Hindlimb muscle (tissue), 1 donor: ENCODE measurements around the gene NEK1. TPM values are rescaled to one million over a fixed set of nuclear protein-coding genes. Genes with fewer than 3 reads are reported as not detected.
A peak's percentile ranks its signal among the peaks of the same experiment; 100 is the strongest.

Experiments used
- DNase-seq: peaks from one replicate; pipeline ENCODE4 v3.0.0-alpha.2; 2013
- polyA plus RNA-seq: library from polyadenylated mRNA; unstranded; fragments of 120-200 nt; gene quantifications from one replicate; pipeline ENCODE4 v1.2.1, GENCODE V29; 2013; ENCODE audit not compliant: insufficient read length

Gene NEK1
- polyA plus RNA-seq, 1 donor = 9.3 TPM

DNA sequence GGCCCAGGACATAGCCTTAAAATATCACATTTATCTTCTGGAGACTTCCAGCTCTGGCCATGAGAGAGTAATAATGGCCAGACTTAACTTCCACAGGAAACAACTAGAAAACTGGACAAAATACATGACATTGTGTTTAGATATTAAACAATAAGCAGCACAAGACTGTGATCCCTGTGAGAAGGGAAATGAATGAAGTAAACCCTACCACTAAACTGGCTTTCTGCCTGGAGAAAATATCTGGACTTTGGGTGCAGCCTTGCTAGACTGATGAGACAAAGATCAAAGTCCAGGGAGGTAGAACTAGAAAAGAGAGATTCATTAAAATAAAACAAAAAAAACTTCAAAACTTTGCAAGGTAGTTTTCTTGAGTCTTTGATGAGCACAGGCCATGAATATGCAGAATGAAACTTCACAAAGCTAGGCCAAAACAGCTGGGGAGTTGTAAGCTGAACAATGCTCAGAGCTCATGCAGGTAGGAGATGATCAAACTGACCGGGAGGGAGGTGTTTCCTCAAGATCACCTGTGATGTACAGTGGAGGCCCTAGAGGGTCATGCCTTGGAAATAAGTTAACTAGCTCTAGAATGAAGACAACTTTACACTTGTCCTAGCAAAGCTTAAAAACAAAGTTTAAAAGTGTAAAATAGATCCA, 194.6 kb downstream of the NEK1 start:
- no peak for DNase-seq

DNA sequence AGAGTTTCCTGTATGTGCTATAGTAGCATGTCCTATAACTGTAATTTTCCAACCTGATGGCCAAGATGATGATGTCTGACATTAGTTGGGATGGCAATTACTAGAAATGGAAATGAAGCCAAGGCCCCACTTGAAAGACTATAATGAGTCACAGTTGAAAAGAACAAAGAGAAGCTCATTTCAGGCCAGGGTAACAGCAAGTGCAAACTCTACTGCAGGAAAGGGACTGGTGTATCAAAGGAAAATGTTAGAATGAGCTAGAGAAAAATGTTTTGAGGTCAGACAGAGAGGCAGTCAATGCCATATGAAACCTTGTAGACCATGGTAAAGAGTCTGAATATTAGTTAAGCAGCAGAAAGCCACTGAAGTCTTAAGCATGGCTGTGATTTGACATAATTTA, 195.4 kb downstream of the NEK1 start:
- DNase-seq = no peak

DNA sequence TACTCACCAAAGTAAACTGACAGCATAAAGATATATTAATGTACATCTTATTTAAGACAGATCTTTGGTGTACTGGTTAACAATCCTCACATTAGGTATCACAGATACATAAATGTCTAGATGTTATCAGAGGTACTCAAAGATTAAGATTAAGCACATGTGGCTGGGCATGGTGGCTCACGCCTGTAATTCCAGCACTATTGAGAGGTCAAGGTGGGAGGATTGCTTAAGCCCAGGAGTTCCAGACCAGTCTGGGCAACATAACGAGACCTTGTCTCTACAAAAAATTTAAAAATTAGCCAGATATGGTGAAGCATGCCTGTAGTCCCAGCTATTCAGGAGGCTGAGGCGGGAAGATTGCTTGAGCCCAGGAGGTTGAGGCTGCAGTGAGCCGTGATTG, 195.9 kb downstream of the NEK1 start:
- DNase-seq = no peak

DNA sequence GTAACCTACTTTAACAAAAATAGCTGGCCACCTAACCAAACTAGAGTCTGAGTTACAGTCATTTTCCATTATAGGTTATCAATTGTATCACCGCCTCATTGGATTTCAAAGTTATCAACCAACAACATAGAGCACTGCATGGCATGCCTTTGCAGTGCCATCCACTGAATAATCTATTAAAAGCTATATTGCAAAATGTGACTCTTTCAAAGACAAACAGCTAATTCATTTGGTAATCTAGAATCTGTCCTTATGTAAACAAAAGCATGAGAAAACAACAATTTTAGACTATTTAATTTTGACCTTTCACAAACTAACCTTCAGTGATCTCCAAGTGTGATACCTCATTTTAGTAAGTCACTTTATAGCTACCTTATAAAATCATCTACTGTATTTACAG, 197.5 kb downstream of the NEK1 start:
- no peak for DNase-seq

DNA sequence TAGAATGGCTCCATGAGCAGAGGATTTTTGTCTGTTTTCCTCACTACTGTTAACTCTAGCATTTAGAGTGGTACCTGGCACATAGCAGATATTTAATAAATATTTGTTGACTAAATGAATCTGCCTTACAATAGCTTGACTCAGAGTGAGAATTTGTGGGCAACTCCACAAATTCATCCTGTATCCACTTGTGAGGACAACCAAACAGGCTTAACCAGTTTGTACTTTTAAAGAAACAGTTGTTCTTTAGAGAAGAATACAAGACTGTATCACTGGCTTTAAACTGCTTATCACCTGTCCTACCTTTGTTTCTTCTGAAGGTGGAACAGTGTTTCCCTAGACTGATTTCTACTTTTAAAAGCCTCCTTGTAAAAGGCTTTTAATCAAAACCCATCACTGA, 200.3 kb downstream of the NEK1 start:
- DNase-seq = no peak

DNA sequence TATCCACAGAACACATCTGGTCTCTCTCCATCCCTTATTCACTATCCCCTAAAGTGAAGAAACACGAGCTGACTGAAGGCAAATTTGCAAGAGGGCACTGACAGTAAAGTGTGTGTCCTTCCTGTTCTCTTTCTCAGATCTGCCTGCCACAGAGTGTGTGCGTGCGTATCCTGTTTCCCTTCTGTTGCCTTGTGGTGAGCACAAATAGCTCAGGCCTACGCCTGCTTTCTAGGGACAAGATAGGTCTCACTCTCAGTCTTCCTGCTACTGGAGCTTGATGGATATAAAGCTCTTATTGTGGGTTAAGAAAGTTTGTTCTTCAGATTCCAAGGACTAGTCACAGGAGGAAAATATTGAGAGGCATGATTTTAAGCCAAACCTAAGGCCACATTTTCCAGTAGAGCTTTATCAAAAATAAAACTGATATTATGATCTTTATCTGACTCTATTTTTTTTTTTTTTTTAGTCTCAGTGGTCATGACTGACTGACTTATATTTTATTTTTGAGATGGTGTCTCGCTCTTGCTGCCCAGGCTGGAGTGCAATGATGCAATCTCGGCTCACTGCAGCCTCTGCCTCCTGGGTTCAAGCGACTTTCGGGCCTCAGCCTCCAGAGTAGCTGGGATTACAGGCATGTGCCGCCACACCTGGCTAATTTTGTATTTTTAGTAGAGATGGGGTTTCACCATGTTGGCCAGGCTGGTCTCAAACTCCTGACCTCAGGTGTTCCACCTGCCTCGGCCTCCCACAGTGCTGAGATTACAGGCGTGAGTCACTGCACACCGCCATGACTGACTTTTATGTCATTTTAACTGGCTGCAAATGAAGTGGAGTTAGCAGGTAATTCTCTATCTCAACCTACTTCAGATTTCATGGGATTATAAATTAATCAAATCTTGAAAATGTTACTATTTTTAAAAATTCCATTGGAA, 201.3 kb downstream of the NEK1 start:
- peak; percentile 56 for DNase-seq

DNA sequence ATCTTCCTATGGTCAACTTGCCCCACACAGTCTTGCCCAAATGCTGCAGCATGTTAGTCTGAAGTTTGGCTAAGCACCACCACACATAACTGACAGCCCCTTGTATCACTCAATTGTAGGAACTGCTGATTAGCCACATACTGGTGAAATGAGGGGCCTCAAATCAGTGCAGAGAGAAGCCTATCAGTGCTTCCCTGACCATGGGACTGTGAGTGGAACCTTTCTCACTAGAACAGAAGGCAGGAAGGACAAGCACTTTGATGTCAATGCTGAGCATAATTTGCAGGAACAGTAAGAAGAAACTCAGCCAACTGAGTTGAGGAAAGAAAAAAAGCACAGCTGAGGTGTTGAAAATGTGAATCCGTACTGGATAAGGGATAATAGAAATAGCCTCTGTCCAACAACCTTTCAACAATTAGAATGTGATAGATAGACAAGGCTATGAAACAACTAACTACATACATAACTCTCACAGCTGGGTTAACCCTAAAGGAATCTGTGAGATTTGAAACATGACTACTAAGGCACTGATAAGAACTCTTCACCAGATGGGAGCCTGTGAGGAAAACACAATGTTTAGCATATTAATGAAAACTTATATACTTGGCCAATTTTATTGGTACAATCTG, 205.1 kb downstream of the NEK1 start:
- no peak for DNase-seq

DNA sequence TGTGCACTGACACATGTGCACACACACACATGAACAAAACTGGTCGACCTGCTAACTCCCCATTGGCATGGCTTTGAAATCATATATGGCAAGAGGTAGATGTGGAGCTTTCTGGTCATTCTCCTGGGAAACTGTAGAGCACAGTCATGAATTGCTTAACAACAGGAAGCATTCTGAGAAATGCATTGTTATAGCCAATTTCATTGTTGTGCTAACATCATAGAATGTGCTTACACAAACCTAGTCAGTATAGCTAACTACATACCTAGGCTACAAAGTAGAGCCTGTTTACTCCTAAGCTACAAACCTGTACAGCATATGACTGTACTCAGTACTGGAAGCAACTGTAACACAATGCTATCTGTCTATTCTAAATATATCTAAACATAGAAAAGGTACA, 207.4 kb downstream of the NEK1 start:
- DNase-seq = no peak

DNA sequence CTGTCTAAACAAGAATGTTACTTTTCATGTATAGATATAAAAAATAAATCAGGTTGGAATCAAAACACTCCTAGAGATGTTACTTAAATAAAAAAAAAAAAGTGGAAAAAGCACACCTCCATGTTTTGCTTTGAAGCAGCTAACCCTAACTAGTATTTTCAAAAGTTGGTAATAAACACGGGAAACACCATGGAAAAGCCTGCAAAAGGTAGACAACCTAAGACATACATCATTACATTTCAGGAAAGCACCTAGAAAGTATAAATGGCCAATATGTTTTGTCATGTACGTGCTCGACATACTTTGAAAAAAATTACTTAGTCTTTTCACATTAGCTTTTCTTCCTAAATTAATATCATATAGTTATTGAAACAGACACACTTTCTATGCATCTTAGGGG, 211.6 kb downstream of the NEK1 start:
- DNase-seq = no peak

DNA sequence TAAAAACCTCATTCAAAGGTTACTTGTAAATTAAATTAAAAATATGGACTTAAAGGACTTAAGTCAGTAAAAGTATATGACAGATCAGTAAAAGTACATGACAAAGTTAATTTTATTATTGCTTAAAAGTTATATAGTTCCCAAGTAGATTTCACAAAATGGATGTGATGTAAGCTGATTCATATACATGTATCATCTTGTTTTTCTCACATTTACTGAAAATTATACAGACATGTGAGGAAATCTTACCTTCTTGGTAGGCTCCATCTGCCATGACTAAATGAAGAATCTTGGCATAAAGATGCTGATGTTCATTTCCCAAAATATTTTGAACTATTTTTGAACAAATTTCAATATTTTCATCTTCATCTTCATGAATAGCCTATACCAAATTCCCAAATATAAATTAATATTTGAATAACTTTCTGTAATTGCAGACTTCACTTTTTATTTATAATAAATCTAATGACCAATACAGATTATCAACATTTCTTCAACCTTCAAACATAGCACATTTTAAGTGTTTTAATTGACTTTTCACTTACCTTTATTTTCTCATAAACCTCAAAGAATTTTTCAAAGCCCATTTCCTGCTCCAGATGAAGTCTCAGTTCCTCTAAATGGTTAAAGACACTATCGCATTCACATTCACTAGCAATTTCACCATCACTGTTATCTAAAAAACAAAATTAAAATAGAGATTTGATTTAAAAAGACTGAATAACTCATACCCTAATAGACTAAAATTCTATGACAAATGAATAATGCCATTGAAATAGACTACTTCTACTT, 212.2 kb downstream of the NEK1 start:
- DNase-seq = no peak

DNA sequence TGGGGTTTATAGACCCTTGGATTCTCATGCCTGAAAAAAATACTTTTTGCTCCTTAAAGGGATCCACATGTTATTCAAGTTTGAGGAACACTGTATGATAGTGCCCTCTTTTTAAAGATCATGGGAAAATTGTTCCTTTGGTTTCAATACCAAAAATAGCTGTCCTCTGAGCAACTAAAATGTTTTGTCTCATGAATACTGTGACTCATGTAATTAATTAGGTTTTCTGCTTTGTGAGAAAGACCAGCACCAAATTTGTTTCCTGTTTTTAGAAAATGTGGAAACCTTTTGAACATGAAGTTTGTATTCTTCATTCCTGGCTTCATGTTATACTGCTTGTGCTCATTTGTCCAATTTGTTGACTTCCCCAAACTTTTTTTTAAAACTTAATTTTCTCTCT, 214.1 kb downstream of the NEK1 start:
- no peak for DNase-seq

DNA sequence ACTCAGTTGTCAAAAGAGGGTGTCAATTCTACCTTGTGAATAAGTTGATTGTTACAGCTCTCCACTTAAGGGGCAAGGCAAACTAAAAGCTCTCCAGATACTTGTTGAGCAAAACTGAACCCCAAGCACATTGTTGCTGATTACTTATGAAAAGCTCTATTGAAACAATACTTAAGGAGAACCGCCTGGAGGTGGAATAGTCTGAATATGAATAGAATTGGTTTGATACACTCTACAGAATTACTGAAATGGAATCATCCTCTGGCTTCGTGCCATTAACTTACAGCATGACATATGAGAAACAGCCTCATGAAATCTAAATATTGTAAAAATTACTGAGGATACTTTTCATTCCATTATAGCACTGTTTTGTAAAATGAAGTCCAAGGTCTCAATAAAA, 214.6 kb downstream of the NEK1 start:
- DNase-seq = peak; percentile 29

DNA sequence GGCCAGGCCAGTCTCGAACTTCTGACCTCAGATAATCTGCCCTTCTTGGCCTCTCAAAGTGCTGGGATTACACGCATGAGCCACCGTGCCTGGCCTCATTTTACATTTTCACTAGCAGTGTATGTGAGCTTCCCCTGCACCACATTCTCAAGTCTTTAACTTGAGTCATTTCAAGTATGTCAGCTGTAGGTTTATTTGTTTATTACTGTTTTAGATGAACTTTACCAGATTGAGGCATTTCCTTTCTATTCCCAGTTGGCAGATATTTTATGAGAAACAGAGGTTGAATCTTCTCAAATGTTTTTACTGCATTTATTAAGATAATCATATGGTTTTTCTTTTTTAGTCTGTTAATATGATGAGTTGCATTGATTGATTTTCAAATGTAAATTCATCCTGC, 227.0 kb downstream of the NEK1 start:
- DNase-seq = no peak

DNA sequence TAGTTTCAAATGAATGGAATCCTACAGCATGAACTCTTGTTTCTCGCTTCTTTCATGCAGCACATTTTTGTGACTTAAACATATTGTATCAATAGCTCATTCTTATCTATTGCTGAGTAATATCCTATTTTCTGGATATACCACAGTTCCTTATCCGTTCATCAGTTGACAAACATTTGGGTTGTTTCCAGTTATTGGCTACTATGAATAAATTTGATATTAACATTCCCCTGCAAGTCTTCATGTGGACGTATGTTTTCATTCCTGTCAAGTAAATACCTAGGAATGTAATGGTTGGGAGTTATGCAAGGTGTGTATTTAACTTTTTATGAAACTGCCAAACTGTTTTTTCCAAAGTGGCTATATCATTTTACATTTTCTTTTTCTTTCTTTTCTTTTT, 227.6 kb downstream of the NEK1 start:
- DNase-seq = no peak

DNA sequence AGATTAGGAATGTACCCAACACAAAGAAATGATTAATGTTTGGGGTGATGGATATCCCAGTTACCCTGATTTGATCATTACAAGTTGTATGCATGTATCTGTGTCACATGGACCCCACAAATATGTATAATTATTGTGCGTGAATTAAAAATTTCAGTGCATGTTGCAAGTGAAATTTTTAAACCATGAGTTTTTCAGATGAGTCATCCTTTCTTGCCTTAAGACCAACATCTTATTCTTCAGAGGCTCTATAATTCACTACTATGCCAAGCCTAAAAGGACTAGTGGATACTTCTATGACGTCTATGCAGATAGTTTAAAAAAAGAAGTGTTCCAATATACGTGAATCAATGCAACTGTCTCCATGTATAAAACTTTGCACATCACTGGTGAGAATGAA, 228.7 kb downstream of the NEK1 start:
- DNase-seq = no peak

DNA sequence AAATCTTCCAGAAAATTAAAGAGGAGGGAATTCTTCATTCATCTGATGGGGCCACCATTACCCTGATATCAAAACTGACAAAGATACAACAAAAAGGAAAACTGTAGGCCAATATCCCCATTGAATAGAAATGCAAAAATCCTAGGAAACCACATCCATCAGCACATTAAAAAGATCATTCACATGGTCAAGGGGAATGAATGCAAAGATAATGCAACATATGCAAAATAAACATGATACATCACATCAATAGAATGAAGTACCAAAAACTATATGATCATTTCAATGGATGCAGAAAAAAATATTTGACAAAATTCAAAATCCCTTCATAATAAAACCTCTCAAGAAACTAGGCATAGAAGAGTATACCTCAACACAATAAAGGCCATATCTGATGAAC, 232.7 kb downstream of the NEK1 start:
- DNase-seq = no peak

DNA sequence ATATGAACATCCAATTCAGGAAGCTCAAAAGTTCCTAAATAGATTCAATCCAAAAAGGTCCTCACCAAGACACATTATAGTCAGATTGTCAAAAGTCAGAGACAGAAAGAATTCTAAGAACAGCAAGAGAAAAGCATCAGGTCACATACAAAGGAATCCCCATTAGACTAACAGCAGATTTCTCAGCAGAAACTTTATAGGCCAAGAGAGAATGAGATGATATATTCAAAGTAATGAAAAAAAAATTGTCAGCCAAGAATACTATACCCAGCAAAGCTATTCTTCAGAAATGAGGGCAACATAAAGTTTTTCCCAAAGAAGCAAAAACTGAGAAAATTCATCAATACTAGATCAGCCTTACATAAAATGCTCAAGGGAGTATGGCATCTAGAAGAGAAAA, 235.0 kb downstream of the NEK1 start:
- DNase-seq = no peak

DNA sequence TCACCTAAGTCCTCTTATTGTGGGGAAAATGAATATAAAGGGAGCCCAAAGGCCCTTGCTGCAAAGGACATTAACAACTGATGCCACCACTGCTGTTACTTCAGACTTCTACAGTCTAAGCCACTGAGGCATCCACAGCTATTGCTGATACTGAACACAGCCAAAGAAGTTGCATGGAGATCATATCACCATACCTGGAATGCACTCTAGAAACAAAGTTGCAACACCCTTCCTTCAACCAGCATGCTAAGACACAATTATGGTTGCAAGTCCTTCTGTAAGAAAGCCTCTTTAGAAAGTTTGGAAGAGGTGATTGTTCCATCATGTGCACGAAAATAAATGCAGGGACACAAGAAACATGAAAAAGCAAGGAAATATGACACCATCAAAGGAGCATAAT, 236.0 kb downstream of the NEK1 start:
- DNase-seq = no peak

DNA sequence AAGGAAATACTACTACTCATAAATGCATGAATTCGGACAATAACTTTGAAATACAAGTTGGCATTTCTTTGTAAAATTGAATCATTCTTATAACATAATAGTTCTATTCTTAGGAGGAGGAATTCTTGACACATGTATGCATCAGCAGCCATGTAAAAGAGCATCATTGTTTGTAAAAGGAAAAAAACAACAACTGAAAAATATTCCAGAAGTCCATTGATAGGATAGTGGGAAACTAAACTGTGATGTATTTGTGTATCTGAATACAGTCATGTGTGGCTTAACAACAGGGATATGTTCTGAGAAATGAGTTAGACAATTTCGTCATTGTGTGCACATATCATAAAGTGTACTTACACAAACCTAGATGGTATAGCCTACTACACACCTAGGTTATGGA, 239.6 kb downstream of the NEK1 start:
- no peak for DNase-seq

DNA sequence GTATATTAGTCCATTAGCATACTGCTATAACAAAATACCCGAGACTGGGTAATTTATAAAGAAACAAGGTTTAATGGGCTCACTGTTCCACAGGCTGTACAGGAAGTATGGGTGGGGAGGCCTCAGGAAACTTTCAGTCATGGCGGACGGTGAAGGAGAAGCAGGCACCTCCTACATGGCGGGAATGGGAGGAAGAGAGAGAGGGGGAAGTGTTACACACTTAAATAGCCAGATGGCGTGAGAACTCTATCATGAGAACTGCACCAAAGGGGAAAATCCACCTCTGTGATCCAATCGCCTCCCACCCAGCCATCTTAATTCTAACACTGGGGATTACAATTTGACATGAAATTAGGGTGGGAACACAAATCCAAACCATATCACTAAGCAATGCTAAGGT, 242.7 kb downstream of the NEK1 start:
- no peak for DNase-seq

DNA sequence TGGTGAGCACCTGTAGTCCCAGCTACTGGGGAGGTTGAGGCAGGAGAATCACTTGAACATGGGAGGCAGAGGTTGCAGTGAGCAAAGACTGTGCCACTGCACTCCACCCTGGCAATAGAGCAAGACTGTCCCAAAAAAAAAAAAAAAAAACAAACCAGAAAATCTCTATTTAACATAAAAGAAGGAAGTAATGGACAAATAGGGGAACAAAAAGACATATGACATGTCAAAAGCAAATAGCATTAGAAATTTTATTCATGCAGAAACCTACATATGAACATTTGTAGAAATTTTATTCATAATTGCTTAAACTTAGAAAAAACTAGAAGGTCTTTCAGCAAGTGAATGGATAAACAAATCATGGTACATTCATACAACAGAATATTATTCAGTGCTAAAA, 244.6 kb downstream of the NEK1 start:
- DNase-seq = no peak

DNA sequence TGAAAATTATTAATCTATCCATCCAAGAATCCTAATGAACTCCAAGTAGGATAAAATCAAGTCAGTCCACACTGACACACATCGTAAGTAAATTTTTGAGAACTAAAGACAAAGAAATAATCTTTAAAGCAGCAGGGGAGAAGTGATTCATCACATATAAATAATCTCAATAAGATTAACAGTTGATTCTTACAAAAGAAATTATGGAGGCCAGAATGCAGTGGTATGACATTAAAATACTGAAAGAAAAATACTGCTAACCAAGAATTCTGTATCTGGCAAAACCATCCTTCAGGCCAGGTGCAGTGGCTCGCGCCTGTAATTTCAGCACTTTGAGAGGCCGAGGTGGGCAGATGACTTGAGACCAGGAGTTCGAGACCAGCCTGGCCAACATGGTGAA, 245.6 kb downstream of the NEK1 start:
- DNase-seq = no peak

DNA sequence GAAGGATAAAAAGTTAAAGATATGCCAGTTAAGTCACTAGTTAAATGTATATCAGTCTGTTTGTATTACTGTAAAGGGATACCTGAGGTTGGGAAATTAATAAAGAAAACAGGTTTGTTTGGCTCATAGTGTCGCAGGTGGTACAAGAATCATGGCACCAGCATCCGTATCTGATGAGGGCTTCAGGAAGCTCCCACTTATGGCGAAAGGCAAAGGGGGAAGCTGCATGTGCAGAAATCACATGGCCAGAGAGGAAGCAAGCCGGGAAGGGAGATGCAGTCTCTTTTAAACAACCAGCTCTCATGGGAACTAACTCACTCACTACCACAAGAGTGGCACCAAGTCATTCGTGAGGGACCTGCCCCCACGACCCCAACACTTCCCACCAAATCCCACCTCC, 249.8 kb downstream of the NEK1 start:
- peak; percentile 6 for DNase-seq
